ENCODE measurements around the gene TMEM161A.
"Not testable (repeated sequence)": the region's sequence is repeated elsewhere in the genome, so short reads cannot be mapped to it uniquely, and the experiment has no call there.

TMEM161A gene

DNA sequence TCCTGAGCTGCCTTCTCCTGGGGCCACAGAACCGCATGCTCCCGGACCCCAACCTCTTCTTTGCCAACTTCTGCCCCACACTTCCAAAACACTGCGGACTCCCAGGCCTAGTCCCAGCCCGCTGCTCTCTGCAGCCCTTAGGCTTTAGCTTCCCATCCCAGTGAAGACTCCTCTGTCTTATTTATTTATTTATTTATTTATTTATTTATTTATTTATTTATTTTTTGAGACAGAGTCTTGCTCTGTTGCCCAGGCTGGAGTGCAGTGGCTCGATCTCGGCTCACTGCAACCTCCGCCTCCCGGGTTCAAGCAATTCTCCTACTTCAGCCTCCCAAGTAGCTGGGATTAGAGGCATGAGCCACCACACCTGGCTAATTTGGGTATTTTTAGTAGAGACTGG, 10.2 kb upstream of the TMEM161A start:
- not testable (repeated sequence) for H3K4me3 ChIP-seq (ENCODE audit: low read length in 2 of 2); DNase-seq (ENCODE audit: low spot score); H3K18ac ChIP-seq (ENCODE audit: low read length); H2BK120ac ChIP-seq (ENCODE audit: low read depth, low read length); H3K27ac ChIP-seq (replicated peaks; ENCODE audit: low read length); H4K91ac ChIP-seq (ENCODE audit: low read depth, low read length, poor library complexity); H2BK15ac ChIP-seq (ENCODE audit: low read length); H3K9ac ChIP-seq (ENCODE audit: low read depth, low read length, poor library complexity); H3K36me3 ChIP-seq (replicated peaks in 1 of 2; ENCODE audit: control insufficient read depth in 2 of 2, insufficient read depth in 2 of 2, low read length in 2 of 2); H3K4ac ChIP-seq (ENCODE audit: low read length); H3K4me2 ChIP-seq (ENCODE audit: insufficient read depth, low read length, poor library complexity, severe bottlenecking); H2BK5ac ChIP-seq (ENCODE audit: low read length); H4K8ac ChIP-seq (ENCODE audit: low read depth, low read length); H3K27me3 ChIP-seq (ENCODE audit: control insufficient read depth in 3 of 3, insufficient read depth in 3 of 3, low read depth in 1 of 3, low read length in 3 of 3); H3K23ac ChIP-seq (ENCODE audit: low read depth, low read length, poor library complexity); H3K14ac ChIP-seq (ENCODE audit: low read length); H2BK12ac ChIP-seq (ENCODE audit: low read length); H3K79me1 ChIP-seq (ENCODE audit: low read depth, low read length); H3K4me1 ChIP-seq (ENCODE audit: control insufficient read depth in 2 of 2, insufficient read depth in 1 of 2, low read depth in 1 of 2, low read length in 2 of 2); H2AFZ ChIP-seq (ENCODE audit: low read length); H3K9me3 ChIP-seq (replicated peaks in 1 of 2; ENCODE audit: control insufficient read depth in 2 of 2, insufficient read depth in 1 of 2, low read depth in 1 of 2, low read length in 2 of 2); H2AK5ac ChIP-seq (ENCODE audit: low read depth, low read length)
- WGBS, 2 donors (ENCODE audit: extremely low coverage in 2 of 2, insufficient read length in 2 of 2, insufficient replicate concordance in 1 of 2), result no CpG with 5 or more reads among the region's 8 CpGs

DNA sequence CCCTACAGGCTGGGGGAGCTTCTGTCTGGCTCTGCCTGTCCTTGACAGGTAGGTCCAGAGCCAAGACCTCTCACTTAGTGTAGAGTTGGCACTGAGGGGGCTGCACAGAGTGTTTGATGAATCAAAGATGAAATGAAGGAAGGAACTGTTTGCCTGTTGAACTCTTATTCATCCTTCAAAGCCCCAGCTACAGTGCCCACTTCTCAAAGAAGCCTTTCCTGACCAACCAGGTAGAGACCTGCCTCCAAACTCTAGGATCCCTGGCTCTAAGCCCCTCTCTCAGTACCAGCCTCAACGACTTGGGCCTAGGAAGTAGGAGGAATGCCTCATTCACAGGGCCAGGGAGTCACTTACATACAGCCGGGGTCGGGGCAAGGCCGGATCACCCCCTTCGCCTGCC, 9.1 kb upstream of the TMEM161A start:
- Histone ChIP-seq H3K9me3 (replicated peaks in 1 of 2; ENCODE audit: control insufficient read depth in 2 of 2, insufficient read depth in 1 of 2, low read depth in 1 of 2, low read length in 2 of 2) (no peaks in the 10 kb centered on the region), H2BK5ac (ENCODE audit: low read length) (no peak overlapping the region), H2AFZ (ENCODE audit: low read length) (no peak overlapping the region), H3K27ac (replicated peaks; ENCODE audit: low read length) (no peak overlapping the region), H3K79me1 (ENCODE audit: low read depth, low read length) (no peaks in the 10 kb centered on the region), H4K8ac (ENCODE audit: low read depth, low read length) (no peak overlapping the region), H3K23ac (ENCODE audit: low read depth, low read length, poor library complexity) (no peak overlapping the region), H2BK120ac (ENCODE audit: low read depth, low read length) (no peak overlapping the region), H2BK12ac (ENCODE audit: low read length) (no peak overlapping the region), H3K4me2 (ENCODE audit: insufficient read depth, low read length, poor library complexity, severe bottlenecking) (no peak overlapping the region), H3K4me3 (ENCODE audit: low read length in 2 of 2) (no peak overlapping the region), H3K9ac (ENCODE audit: low read depth, low read length, poor library complexity) (no peak overlapping the region), H3K18ac (ENCODE audit: low read length) (no peak overlapping the region), H3K36me3 (replicated peaks in 1 of 2; ENCODE audit: control insufficient read depth in 2 of 2, insufficient read depth in 2 of 2, low read length in 2 of 2) (peaks cover 0 to 8% of the 10 kb centered on the region in 2 donors), H4K91ac (ENCODE audit: low read depth, low read length, poor library complexity) (no peak overlapping the region), H3K14ac (ENCODE audit: low read length) (no peak overlapping the region), H3K4me1 (ENCODE audit: control insufficient read depth in 2 of 2, insufficient read depth in 1 of 2, low read depth in 1 of 2, low read length in 2 of 2) (no peaks in the 10 kb centered on the region), H3K4ac (ENCODE audit: low read length) (no peak overlapping the region), H3K27me3 (ENCODE audit: control insufficient read depth in 3 of 3, insufficient read depth in 3 of 3, low read depth in 1 of 3, low read length in 3 of 3) (no peaks in the 10 kb centered on the region), H2AK5ac (ENCODE audit: low read depth, low read length) (no peak overlapping the region), H2BK15ac (ENCODE audit: low read length) (no peak overlapping the region)
- WGBS, 2 donors (ENCODE audit: extremely low coverage in 2 of 2, insufficient read length in 2 of 2, insufficient replicate concordance in 1 of 2), result no CpG with 5 or more reads among the region's 5 CpGs
- no peak for DNase-seq (ENCODE audit: low spot score)

DNA sequence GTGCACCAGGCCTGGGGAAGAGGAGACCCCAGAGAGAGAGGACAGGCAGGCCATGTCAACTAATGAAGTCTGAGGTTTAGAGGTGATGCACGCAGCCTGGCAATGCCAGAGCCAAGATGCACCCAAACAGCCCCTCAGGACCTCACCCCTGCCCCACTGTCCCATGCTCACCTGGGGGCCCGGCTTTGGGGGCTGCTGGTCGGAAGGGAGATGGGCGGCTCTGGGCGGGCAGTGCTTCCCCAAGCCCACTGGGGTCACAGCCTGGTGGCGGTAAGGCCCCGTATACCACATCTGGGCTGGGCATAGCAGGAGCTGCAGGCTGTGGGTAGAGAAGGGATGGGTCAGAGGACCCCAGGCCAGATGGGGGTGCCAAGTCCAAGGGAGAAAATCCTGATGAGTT, 8.6 kb upstream of the TMEM161A start:
- no peak overlapping the region for H2BK12ac ChIP-seq (ENCODE audit: low read length)
- H3K9ac ChIP-seq (ENCODE audit: low read depth, low read length, poor library complexity), result peak overlapping the region; percentile 44
- H2AK5ac ChIP-seq (ENCODE audit: low read depth, low read length), result peak overlapping the region; percentile 2
- no peak overlapping the region for H3K18ac ChIP-seq (ENCODE audit: low read length)
- H4K91ac ChIP-seq (ENCODE audit: low read depth, low read length, poor library complexity), result no peak overlapping the region
- H3K4ac ChIP-seq (ENCODE audit: low read length), result no peak overlapping the region
- H4K8ac ChIP-seq (ENCODE audit: low read depth, low read length), result no peak overlapping the region
- no peak overlapping the region for H2BK120ac ChIP-seq (ENCODE audit: low read depth, low read length)
- no peak for DNase-seq (ENCODE audit: low spot score)
- H3K14ac ChIP-seq (ENCODE audit: low read length), result no peak overlapping the region
- H3K79me1 ChIP-seq (ENCODE audit: low read depth, low read length), result no peaks in the 10 kb centered on the region
- H3K4me2 ChIP-seq (ENCODE audit: insufficient read depth, low read length, poor library complexity, severe bottlenecking), result no peak overlapping the region
- no peak overlapping the region for H3K4me3 ChIP-seq (ENCODE audit: low read length in 2 of 2)
- no CpG with 5 or more reads among the region's 7 CpGs for WGBS, 2 donors (ENCODE audit: extremely low coverage in 2 of 2, insufficient read length in 2 of 2, insufficient replicate concordance in 1 of 2)
- H3K23ac ChIP-seq (ENCODE audit: low read depth, low read length, poor library complexity), result no peak overlapping the region
- no peak overlapping the region for H2AFZ ChIP-seq (ENCODE audit: low read length)
- H2BK5ac ChIP-seq (ENCODE audit: low read length), result no peak overlapping the region
- H3K4me1 ChIP-seq (ENCODE audit: control insufficient read depth in 2 of 2, insufficient read depth in 1 of 2, low read depth in 1 of 2, low read length in 2 of 2), result no peaks in the 10 kb centered on the region
- H3K27me3 ChIP-seq (ENCODE audit: control insufficient read depth in 3 of 3, insufficient read depth in 3 of 3, low read depth in 1 of 3, low read length in 3 of 3), result peaks cover 0 to 2% (median 0%) of the 10 kb centered on the region in 3 experiments
- H3K36me3 ChIP-seq (replicated peaks in 1 of 2; ENCODE audit: control insufficient read depth in 2 of 2, insufficient read depth in 2 of 2, low read length in 2 of 2), result peaks cover 0 to 8% of the 10 kb centered on the region in 2 donors
- no peak overlapping the region for H2BK15ac ChIP-seq (ENCODE audit: low read length)
- H3K9me3 ChIP-seq (replicated peaks in 1 of 2; ENCODE audit: control insufficient read depth in 2 of 2, insufficient read depth in 1 of 2, low read depth in 1 of 2, low read length in 2 of 2), result no peaks in the 10 kb centered on the region
- no peak overlapping the region for H3K27ac ChIP-seq (replicated peaks; ENCODE audit: low read length)

DNA sequence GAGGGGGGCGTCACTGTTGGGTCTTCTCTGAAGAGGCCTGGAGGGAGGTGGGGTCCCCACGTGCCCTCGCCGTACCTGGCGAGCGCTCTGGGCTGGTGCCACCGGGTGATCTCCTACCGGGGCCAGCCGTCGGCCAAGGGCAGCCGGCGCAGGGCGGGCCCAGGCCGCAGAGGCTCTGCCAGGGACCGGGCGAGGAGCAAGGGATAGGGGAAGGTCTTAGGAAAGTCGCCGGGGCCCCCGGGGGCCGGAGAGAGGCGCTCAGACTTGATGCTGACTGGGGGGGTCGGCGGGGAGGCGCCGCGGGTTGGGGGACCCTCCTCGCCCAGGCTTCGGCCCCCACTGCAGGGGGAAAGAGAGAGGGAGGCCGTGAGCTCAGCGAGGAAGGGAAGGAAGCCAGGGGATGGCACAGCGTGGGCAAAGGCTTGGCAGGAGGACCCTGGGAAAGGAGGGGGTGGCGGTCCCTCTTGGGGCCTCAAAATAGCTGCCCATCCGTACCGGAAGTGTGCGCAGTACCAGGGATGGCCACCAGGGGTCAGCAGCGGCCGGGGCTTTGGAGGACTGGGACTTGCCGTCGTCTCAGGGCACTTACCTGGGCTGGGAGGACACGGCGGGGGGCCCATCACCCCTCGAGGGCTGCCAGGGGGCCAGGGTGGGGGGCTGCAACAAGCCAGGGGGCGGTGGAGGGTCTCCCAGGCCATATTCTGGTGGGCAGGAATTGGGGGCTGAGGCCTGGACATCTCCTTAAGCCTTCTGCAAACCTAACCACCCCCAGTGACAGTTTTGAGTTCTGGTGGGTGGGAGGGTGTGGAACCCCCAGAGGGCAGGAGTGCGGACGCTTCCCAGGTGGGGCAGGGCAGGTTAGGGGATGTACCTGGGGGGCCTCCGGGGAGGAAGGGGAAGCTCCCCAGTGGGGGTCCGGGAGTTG, 7.7 kb upstream of the TMEM161A start:
- no peaks in the 10 kb centered on the region for H3K4me1 ChIP-seq (ENCODE audit: control insufficient read depth in 2 of 2, insufficient read depth in 1 of 2, low read depth in 1 of 2, low read length in 2 of 2)
- DNase-seq (ENCODE audit: low spot score), result peak; percentile 76
- H2BK5ac ChIP-seq (ENCODE audit: low read length), result no peak overlapping the region
- H2AK5ac ChIP-seq (ENCODE audit: low read depth, low read length), result peak overlapping the region; percentile 92
- WGBS, 2 donors (ENCODE audit: extremely low coverage in 2 of 2, insufficient read length in 2 of 2, insufficient replicate concordance in 1 of 2), result no CpG with 5 or more reads among the region's 47 CpGs
- no peak overlapping the region for H3K4me3 ChIP-seq (ENCODE audit: low read length in 2 of 2)
- peaks cover 0 to 2% (median 0%) of the 10 kb centered on the region in 3 experiments for H3K27me3 ChIP-seq (ENCODE audit: control insufficient read depth in 3 of 3, insufficient read depth in 3 of 3, low read depth in 1 of 3, low read length in 3 of 3)
- no peak overlapping the region for H2BK120ac ChIP-seq (ENCODE audit: low read depth, low read length)
- no peaks in the 10 kb centered on the region for H3K9me3 ChIP-seq (replicated peaks in 1 of 2; ENCODE audit: control insufficient read depth in 2 of 2, insufficient read depth in 1 of 2, low read depth in 1 of 2, low read length in 2 of 2)
- no peak overlapping the region for H3K14ac ChIP-seq (ENCODE audit: low read length)
- no peak overlapping the region for H2BK12ac ChIP-seq (ENCODE audit: low read length)
- peak overlapping the region; percentile 76 for H3K4ac ChIP-seq (ENCODE audit: low read length)
- H3K79me1 ChIP-seq (ENCODE audit: low read depth, low read length), result no peaks in the 10 kb centered on the region
- H4K91ac ChIP-seq (ENCODE audit: low read depth, low read length, poor library complexity), result no peak overlapping the region
- H3K18ac ChIP-seq (ENCODE audit: low read length), result peak overlapping the region; percentile 80
- no peak overlapping the region for H3K4me2 ChIP-seq (ENCODE audit: insufficient read depth, low read length, poor library complexity, severe bottlenecking)
- no peak overlapping the region for H3K9ac ChIP-seq (ENCODE audit: low read depth, low read length, poor library complexity)
- H2AFZ ChIP-seq (ENCODE audit: low read length), result peak overlapping the region; percentile 73
- H3K23ac ChIP-seq (ENCODE audit: low read depth, low read length, poor library complexity), result peak overlapping the region; percentile 89
- peaks cover 0 to 8% of the 10 kb centered on the region in 2 donors for H3K36me3 ChIP-seq (replicated peaks in 1 of 2; ENCODE audit: control insufficient read depth in 2 of 2, insufficient read depth in 2 of 2, low read length in 2 of 2)
- H3K27ac ChIP-seq (replicated peaks; ENCODE audit: low read length), result no peak overlapping the region
- peak overlapping the region; percentile 10 for H2BK15ac ChIP-seq (ENCODE audit: low read length)
- no peak overlapping the region for H4K8ac ChIP-seq (ENCODE audit: low read depth, low read length)

Measured in neuronal stem cell (in vitro differentiated cells).